DOHH2 (cell line): ENCODE results near the gene E2F4.

Experiments used
- EZH2phosphoT487 ChIP-seq: fragments of 200-600 bp; sonication (generic); IDR thresholded peaks from 2 replicates; pipeline ENCODE4 v1.6.1; 2017; ENCODE audit warnings: borderline replicate concordance, mild to moderate bottlenecking, antibody characterized with exemption, low read length, moderate library complexity, mixed read lengths
- TF ChIP-seq, protein P1 (sequence below): fragments of 200-600 bp; sonication (generic); IDR thresholded peaks from one replicate; pipeline ENCODE4 v1.5.1; 2014; ENCODE audit warnings: antibody characterized with exemption, mild to moderate bottlenecking, low read depth, low read length; ENCODE audit not compliant: poor library complexity, severe bottlenecking

DNA sequence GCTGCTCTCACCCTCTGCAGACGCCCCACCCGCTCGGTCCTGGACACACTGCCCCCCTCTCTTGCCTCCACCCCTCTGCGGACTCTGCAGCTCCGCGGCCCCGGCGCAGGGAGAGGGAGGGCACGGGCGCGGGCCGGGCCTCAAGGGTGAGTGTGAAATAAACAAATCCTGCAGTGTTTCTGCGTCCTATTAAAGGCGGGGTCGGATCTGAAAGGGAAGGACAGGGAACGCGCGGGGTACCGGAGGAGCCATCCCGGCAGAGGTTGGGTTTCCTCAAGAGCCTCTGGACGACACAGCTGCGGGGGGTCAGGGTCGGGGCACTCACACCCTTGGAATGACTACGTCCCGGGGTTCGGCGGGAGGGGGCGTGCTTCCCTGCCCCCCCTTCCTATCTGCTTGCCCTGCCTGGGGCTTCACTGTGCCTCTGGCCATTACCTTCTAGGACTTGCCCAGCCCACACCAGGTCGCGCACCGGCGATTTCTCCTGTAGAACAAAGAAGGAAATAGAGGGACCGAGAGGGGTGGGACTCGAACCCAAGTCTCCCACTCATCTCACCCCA is 27.9 kb upstream of the E2F4 start:
- TF ChIP-seq, protein P1, sequence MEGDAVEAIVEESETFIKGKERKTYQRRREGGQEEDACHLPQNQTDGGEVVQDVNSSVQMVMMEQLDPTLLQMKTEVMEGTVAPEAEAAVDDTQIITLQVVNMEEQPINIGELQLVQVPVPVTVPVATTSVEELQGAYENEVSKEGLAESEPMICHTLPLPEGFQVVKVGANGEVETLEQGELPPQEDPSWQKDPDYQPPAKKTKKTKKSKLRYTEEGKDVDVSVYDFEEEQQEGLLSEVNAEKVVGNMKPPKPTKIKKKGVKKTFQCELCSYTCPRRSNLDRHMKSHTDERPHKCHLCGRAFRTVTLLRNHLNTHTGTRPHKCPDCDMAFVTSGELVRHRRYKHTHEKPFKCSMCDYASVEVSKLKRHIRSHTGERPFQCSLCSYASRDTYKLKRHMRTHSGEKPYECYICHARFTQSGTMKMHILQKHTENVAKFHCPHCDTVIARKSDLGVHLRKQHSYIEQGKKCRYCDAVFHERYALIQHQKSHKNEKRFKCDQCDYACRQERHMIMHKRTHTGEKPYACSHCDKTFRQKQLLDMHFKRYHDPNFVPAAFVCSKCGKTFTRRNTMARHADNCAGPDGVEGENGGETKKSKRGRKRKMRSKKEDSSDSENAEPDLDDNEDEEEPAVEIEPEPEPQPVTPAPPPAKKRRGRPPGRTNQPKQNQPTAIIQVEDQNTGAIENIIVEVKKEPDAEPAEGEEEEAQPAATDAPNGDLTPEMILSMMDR, result no peak
- 0 out of 2 replicates have a peak, but pooled peaks have one; percentile 59 for TF ChIP-seq EZH2phosphoT487
